Hepatocyte (in vitro differentiated cells): ENCODE data around the gene FRAS1. TPM values are rescaled to one million over a fixed set of nuclear protein-coding genes. Genes with fewer than 3 reads are reported as not detected.
A peak's percentile ranks its signal among the peaks of the same experiment; 100 is the strongest.

Experiments
- DNase-seq: peaks from one replicate; pipeline ENCODE4 v3.0.0-alpha.2; 2016; ENCODE audit warnings: low spot score
- H2AFZ ChIP-seq: fragments of 200-600 bp; sonication (generic); 2 replicates; pipeline ENCODE4 v1.6.0; 2016; ENCODE audit warnings: antibody characterized with exemption, mild to moderate bottlenecking
- H3K27ac ChIP-seq: fragments of 200-600 bp; sonication (generic); 2 replicates; pipeline ENCODE4 v1.5.1; 2016; ENCODE audit warnings: mild to moderate bottlenecking
- H3K27me3 ChIP-seq: fragments of 200-600 bp; sonication (generic); 2 replicates; pipeline ENCODE4 v1.6.1; 2016
- H3K36me3 ChIP-seq: fragments of 200-600 bp; sonication (generic); replicated peaks from 2 replicates; pipeline ENCODE4 v1.5.1; 2016; ENCODE audit warnings: low read depth; ENCODE audit not compliant: insufficient read depth
- H3K4me1 ChIP-seq: fragments of 200-600 bp; sonication (generic); 2 replicates; pipeline ENCODE4 v1.5.1; 2016; ENCODE audit warnings: mild to moderate bottlenecking, moderate library complexity; ENCODE audit not compliant: insufficient read depth
- H3K4me2 ChIP-seq: fragments of 200-600 bp; sonication (generic); 2 replicates; pipeline ENCODE4 v1.6.0; 2016
- H3K4me3 ChIP-seq: fragments of 200-600 bp; sonication (generic); 2 replicates; pipeline ENCODE4 v1.5.1; 2016; ENCODE audit warnings: mild to moderate bottlenecking
- H3K79me2 ChIP-seq: fragments of 200-600 bp; sonication (generic); 2 replicates; pipeline ENCODE4 v1.6.0; 2017; ENCODE audit warnings: mild to moderate bottlenecking
- H3K9me2 ChIP-seq: fragments of 200-600 bp; sonication (generic); replicated peaks from 2 replicates; pipeline ENCODE4 v1.6.0; 2017; ENCODE audit warnings: mild to moderate bottlenecking; ENCODE audit not compliant: insufficient read depth
- H3K9me3 ChIP-seq: fragments of 200-600 bp; sonication (generic); 2 replicates; pipeline ENCODE4 v1.5.1; 2016; ENCODE audit warnings: low read depth, mild to moderate bottlenecking
- H4K20me1 ChIP-seq: fragments of 200-600 bp; sonication (generic); 2 replicates; pipeline ENCODE4 v1.6.0; 2016; ENCODE audit warnings: mild to moderate bottlenecking; ENCODE audit not compliant: insufficient read depth, poor library complexity, severe bottlenecking
- EZH2 ChIP-seq: fragments of 200-600 bp; sonication (generic); IDR thresholded peaks from 2 replicates; pipeline ENCODE4 v1.6.1; 2016; ENCODE audit warnings: antibody characterized with exemption, mild to moderate bottlenecking, borderline replicate concordance
- EZH2phosphoT487 ChIP-seq: fragments of 200-600 bp; sonication (generic); IDR thresholded peaks from one replicate; pipeline ENCODE4 v1.6.1; 2018; ENCODE audit warnings: antibody characterized with exemption, mild to moderate bottlenecking, low read depth, moderate library complexity; ENCODE audit not compliant: unreplicated experiment, severe bottlenecking
- WGBS: methylation state at CpG from one replicate; pipeline ENCODE4 v1.1.6; 2016; ENCODE audit warnings: low lambda C conversion rate; ENCODE audit errors: missing lambda C conversion rate; 5-methylcytosine and 5-hydroxymethylcytosine counted together
- polyA plus RNA-seq: library from polyadenylated mRNA; unstranded; fragments of >200 nt; fragmentation: Nextera tagmentation; extraction: Ambion mirVana; gene quantifications from 2 replicates; pipeline ENCODE4 v1.2.1, GENCODE V29; 2016
- total RNA-seq: library from RNA; depleted of rRNA; stranded (reverse); fragments of >200 nt; gene quantifications from 2 replicates; pipeline ENCODE4 v1.2.3, GENCODE V29; 2014
- TF ChIP-seq, protein P1 (sequence below): fragments of 200-600 bp; sonication (generic); IDR thresholded peaks from 2 replicates; pipeline ENCODE4 v1.5.1; 2016; ENCODE audit warnings: antibody characterized with exemption, mild to moderate bottlenecking; ENCODE audit not compliant: poor library complexity

The FRAS1 gene
- total and polyA plus RNA-seq, 2 experiments from 2014 or later = 9.3 to 38.5 TPM

GRCh38 chr4:78468272-78468671 lies 411.1 kb downstream of the FRAS1 start:
- Histone ChIP-seq H3K9me2 (no peaks in the 10 kb centered on the region), H3K9me3 (no peaks in the 10 kb centered on the region), H3K27ac (no peak overlapping the region), H3K4me2 (no peak overlapping the region), H3K4me3 (no peak overlapping the region), H3K79me2 (no peaks in the 10 kb centered on the region), H4K20me1 (no peaks in the 10 kb centered on the region), H3K27me3 (no peaks in the 10 kb centered on the region), H2AFZ (no peak overlapping the region), H3K36me3 (no peaks in the 10 kb centered on the region), H3K4me1 (no peaks in the 10 kb centered on the region)
- TF ChIP-seq EZH2phosphoT487 = no peak
- no peak for TF ChIP-seq EZH2
- TF ChIP-seq, protein P1, sequence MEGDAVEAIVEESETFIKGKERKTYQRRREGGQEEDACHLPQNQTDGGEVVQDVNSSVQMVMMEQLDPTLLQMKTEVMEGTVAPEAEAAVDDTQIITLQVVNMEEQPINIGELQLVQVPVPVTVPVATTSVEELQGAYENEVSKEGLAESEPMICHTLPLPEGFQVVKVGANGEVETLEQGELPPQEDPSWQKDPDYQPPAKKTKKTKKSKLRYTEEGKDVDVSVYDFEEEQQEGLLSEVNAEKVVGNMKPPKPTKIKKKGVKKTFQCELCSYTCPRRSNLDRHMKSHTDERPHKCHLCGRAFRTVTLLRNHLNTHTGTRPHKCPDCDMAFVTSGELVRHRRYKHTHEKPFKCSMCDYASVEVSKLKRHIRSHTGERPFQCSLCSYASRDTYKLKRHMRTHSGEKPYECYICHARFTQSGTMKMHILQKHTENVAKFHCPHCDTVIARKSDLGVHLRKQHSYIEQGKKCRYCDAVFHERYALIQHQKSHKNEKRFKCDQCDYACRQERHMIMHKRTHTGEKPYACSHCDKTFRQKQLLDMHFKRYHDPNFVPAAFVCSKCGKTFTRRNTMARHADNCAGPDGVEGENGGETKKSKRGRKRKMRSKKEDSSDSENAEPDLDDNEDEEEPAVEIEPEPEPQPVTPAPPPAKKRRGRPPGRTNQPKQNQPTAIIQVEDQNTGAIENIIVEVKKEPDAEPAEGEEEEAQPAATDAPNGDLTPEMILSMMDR = no peak
- no peak for DNase-seq
- WGBS = 78% methylated on average over 3 of the region's 3 CpGs

DNA sequence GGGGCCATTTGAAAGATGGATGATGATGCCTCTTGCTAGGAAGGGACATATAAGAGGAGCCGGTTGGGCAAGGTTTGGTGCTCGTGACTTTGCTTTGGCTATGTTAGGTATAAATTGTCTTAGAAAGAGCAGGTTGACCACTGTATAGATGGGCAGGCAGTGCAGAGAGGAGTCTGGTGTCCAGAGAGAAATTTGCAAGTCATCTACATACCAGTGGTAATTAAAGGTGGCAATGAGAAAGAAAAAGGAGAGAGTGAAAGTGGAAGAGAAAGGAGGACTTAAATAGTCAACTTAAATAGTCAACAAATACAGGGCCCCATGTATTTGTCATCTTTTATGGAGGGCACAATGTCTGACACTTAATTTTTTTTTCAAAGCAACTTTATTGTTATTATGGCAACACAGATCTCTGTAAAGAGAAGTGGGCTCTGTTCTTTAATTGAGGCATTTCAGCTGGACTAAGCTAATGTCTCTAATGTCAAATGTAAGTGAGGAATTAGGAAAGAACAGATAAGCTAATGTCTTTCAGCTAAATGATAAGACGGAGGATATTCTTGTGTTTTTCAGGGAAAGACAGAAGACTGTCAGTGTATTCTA lies 419.1 kb downstream of the FRAS1 start:
- TF ChIP-seq EZH2phosphoT487 = no peak
- TF ChIP-seq, protein P1 = no peak
- no peak for TF ChIP-seq EZH2
- no peaks in the 10 kb centered on the region for H4K20me1 ChIP-seq
- DNase-seq = no peak
- H3K4me1 ChIP-seq = no peaks in the 10 kb centered on the region
- no peaks in the 10 kb centered on the region for H3K79me2 ChIP-seq
- no peak overlapping the region for H3K27ac ChIP-seq
- peak overlapping the region; percentile 9 for H3K4me2 ChIP-seq
- no peaks in the 10 kb centered on the region for H3K9me2 ChIP-seq
- H3K4me3 ChIP-seq = no peak overlapping the region
- no peak overlapping the region for H2AFZ ChIP-seq
- no peaks in the 10 kb centered on the region for H3K9me3 ChIP-seq
- H3K36me3 ChIP-seq = no peaks in the 10 kb centered on the region
- WGBS = 90% methylated on average over 3 of the region's 3 CpGs
- H3K27me3 ChIP-seq = no peaks in the 10 kb centered on the region

- Histone ChIP-seq H3K36me3 (no peaks in the 10 kb centered on the region), H3K9me3 (no peaks in the 10 kb centered on the region), H4K20me1 (no peaks in the 10 kb centered on the region), H3K27me3 (no peaks in the 10 kb centered on the region), H3K4me1 (no peaks in the 10 kb centered on the region), H3K4me3 (no peak overlapping the region), H2AFZ (no peak overlapping the region), H3K27ac (no peak overlapping the region), H3K79me2 (no peaks in the 10 kb centered on the region), H3K9me2 (no peaks in the 10 kb centered on the region), H3K4me2 (peak overlapping the region; percentile 9)
- TF ChIP-seq, protein P1 = no peak
- TF ChIP-seq EZH2 (no peak), EZH2phosphoT487 (no peak)
- WGBS = 49% methylated on average over 1 of the region's 1 CpG
- no peak for DNase-seq
Measured at GRCh38 chr4:78477276-78477675, 420.2 kb downstream of the FRAS1 start.

DNA sequence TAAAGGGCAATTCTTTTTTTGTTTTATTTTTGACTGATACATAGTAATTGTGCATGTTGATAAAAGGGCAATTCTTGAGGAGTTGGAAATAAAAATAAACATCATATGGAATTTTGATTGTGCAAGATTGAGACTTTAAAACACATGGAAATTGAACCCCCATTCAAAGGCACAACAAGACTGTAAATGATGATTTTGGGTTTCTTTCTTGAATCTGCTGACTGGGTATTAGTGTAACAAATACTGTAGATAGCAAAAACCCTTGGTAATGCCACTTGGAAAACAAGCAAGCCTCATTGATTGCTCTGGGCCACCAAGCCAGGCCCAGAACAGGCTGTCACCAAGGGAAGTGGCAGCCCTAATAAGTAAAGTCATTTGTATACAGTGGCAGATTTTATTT lies 421.4 kb downstream of the FRAS1 start:
- H3K36me3 ChIP-seq = no peaks in the 10 kb centered on the region
- no peak for DNase-seq
- no peak overlapping the region for H2AFZ ChIP-seq
- TF ChIP-seq EZH2 (no peak), EZH2phosphoT487 (no peak)
- TF ChIP-seq, protein P1 = no peak
- no peaks in the 10 kb centered on the region for H3K9me2 ChIP-seq
- no peaks in the 10 kb centered on the region for H3K27me3 ChIP-seq
- no peak overlapping the region for H3K4me2 ChIP-seq
- no peak overlapping the region for H3K4me3 ChIP-seq
- no peak overlapping the region for H3K27ac ChIP-seq
- H4K20me1 ChIP-seq = no peaks in the 10 kb centered on the region
- no peaks in the 10 kb centered on the region for H3K9me3 ChIP-seq
- H3K4me1 ChIP-seq = no peaks in the 10 kb centered on the region
- H3K79me2 ChIP-seq = no peaks in the 10 kb centered on the region
